ENCODE results near the gene SIGLEC12. TPM values are rescaled to one million over a fixed set of nuclear protein-coding genes. Genes with fewer than 3 reads are reported as not detected.
A peak's percentile ranks its signal among the peaks of the same experiment; 100 is the strongest.

SIGLEC12 gene
- total and polyA plus RNA-seq, 9 of the 15 experiments (the other 6 are each of a cell fraction or from before 2014, with no cell fraction given), result 0.08 to 1.3 (median 0.54) TPM

DNA sequence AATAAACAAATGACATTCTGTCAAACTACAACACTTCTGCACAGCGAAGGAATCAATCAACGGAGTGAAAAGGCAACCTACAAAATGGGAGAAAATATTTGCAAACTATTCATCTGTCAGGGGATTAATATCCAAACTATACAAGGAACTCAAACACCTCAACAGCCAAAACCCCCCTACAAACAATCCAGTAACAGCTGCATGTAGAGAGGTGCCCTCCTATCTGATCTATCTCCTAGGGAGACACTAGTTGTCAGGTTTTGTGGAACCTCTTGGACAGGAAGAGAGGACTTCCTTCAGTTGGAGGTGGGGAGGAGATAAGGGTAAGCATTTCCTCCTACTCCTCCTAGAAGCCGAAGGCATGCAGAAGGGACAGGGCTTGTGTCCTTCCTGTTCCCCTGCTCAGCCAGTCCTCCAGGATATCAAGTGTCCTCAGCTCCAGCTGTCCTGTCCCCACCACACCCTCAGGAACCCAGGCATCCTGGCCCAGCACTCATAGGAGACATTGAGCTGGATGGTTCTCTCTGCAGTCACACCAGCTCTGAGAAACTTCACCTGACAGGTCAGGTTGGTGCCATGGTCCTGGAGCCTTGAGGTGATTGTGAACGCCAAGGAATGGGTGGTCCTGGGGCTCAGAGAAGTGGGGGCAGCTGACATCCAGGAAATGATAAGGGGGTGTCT, 33.6 kb downstream of the SIGLEC12 start (continued):
- TF ChIP-seq, protein P1, sequence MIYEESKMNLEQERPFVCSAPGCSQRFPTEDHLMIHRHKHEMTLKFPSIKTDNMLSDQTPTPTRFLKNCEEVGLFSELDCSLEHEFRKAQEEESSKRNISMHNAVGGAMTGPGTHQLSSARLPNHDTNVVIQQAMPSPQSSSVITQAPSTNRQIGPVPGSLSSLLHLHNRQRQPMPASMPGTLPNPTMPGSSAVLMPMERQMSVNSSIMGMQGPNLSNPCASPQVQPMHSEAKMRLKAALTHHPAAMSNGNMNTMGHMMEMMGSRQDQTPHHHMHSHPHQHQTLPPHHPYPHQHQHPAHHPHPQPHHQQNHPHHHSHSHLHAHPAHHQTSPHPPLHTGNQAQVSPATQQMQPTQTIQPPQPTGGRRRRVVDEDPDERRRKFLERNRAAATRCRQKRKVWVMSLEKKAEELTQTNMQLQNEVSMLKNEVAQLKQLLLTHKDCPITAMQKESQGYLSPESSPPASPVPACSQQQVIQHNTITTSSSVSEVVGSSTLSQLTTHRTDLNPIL (CRISPR knock-in tag; IDR thresholded peaks at IDR 0.05), result no peak
- peak; percentile 34 for TF ChIP-seq EGR1 (conservative IDR thresholded peaks at IDR 0.05)
- TF ChIP-seq ZNF696 (CRISPR knock-in tag; conservative IDR thresholded peaks at IDR 0.05), result no peak
- TF ChIP-seq U2AF2 (optimal IDR thresholded peaks at IDR 0.05; ENCODE audit: low read depth, low read length), result no peak
- TF ChIP-seq ZBTB5 (IDR thresholded peaks at IDR 0.05), result 0 out of 2 replicates have a peak, but pooled peaks have one; percentile 5
- TF ChIP-seq MTF1 (CRISPR knock-in tag; IDR thresholded peaks at IDR 0.05; ENCODE audit: borderline replicate concordance), result no peak
- TF ChIP-seq CREB1 (IDR thresholded peaks at IDR 0.05), result no peak; the same call in 1 of the 2 replicates
- TF ChIP-seq CREB1 (CRISPR knock-in tag; IDR thresholded peaks at IDR 0.05), result no peak
- TF ChIP-seq PTRF (tag; IDR thresholded peaks at IDR 0.05), result no peak
- TF ChIP-seq, protein P2, sequence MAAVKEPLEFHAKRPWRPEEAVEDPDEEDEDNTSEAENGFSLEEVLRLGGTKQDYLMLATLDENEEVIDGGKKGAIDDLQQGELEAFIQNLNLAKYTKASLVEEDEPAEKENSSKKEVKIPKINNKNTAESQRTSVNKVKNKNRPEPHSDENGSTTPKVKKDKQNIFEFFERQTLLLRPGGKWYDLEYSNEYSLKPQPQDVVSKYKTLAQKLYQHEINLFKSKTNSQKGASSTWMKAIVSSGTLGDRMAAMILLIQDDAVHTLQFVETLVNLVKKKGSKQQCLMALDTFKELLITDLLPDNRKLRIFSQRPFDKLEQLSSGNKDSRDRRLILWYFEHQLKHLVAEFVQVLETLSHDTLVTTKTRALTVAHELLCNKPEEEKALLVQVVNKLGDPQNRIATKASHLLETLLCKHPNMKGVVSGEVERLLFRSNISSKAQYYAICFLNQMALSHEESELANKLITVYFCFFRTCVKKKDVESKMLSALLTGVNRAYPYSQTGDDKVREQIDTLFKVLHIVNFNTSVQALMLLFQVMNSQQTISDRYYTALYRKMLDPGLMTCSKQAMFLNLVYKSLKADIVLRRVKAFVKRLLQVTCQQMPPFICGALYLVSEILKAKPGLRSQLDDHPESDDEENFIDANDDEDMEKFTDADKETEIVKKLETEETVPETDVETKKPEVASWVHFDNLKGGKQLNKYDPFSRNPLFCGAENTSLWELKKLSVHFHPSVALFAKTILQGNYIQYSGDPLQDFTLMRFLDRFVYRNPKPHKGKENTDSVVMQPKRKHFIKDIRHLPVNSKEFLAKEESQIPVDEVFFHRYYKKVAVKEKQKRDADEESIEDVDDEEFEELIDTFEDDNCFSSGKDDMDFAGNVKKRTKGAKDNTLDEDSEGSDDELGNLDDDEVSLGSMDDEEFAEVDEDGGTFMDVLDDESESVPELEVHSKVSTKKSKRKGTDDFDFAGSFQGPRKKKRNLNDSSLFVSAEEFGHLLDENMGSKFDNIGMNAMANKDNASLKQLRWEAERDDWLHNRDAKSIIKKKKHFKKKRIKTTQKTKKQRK (IDR thresholded peaks at IDR 0.05; ENCODE audit: borderline replicate concordance, low read depth, low read length), result no peak
- no peak for TF ChIP-seq THRB (CRISPR knock-in tag; conservative IDR thresholded peaks at IDR 0.05)
- no peak for TF ChIP-seq ZNF445 (CRISPR knock-in tag; IDR thresholded peaks at IDR 0.05; ENCODE audit: low read depth)
- no peak for TF ChIP-seq ZBTB1 (CRISPR knock-in tag; IDR thresholded peaks at IDR 0.05; ENCODE audit: borderline replicate concordance, low read depth)
- no peak for TF ChIP-seq ZNF830 (CRISPR knock-in tag; IDR thresholded peaks at IDR 0.05)
- no peak for TF ChIP-seq ZBTB17 (CRISPR knock-in tag; IDR thresholded peaks at IDR 0.05)
- peak; percentile 63; the same call in 1 of the 2 replicates for TF ChIP-seq SMAD4 (CRISPR knock-in tag; conservative IDR thresholded peaks at IDR 0.05)
- TF ChIP-seq DDX20 (tag; IDR thresholded peaks at IDR 0.05; ENCODE audit: low read depth), result no peak
- TF ChIP-seq SAFB2 (IDR thresholded peaks at IDR 0.05; ENCODE audit: borderline replicate concordance, low read depth, low read length, severe bottlenecking), result no peak
- TF ChIP-seq POLR2G (IDR thresholded peaks at IDR 0.05; ENCODE audit: low read depth, low read length), result peak; percentile 43; the same call in 1 of the 2 replicates
- no peak for TF ChIP-seq NUFIP1 (IDR thresholded peaks at IDR 0.05; ENCODE audit: partially characterized antibody)
- TF ChIP-seq SPI1 (IDR thresholded peaks at IDR 0.05; ENCODE audit: borderline replicate concordance, low read depth, low read length), result peak; percentile 85; the same call in 1 of the 2 replicates

All from K562 (cell line).